HG03159 (cell line): ENCODE data around the gene ALKBH5.

ENCODE experiments used
- ATAC-seq: cut with Tn5 transposase; IDR thresholded peaks from one replicate; pipeline ENCODE4 v1.9.1; 2021; ENCODE audit warnings: mild to moderate bottlenecking, moderate library complexity; ENCODE audit not compliant: unreplicated experiment

The ALKBH5 gene

DNA sequence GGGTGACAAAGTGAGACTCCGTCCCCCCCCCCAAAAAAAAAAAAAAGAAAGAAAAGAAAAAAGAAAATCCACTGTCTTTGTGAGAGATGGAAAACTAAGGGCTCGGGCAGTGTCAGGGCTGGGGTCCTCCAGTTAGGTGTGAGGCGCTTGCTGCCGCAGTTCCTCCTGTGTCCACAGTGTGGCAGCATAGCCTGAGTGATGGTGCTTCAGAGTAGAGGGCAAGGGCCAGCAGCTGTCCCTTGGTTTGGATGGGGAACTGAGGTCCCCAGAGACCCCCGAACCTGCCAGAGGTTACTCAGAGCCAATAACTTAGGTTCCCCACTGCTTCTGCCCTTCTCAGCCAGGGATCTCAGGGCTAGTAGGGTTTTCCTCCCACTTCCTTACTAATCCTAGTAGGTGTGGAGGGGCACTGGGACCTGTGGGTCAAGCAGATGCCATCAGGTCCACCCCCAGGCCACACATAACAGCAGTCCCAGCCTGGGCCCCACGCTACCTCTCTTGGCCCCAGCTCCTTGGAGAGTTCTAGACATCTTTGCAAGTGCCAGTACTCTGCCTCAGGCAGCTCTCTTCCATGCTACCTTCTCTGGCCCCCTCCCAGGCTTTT is 33.9 kb downstream of the ALKBH5 start:
- no peak for ATAC-seq

DNA sequence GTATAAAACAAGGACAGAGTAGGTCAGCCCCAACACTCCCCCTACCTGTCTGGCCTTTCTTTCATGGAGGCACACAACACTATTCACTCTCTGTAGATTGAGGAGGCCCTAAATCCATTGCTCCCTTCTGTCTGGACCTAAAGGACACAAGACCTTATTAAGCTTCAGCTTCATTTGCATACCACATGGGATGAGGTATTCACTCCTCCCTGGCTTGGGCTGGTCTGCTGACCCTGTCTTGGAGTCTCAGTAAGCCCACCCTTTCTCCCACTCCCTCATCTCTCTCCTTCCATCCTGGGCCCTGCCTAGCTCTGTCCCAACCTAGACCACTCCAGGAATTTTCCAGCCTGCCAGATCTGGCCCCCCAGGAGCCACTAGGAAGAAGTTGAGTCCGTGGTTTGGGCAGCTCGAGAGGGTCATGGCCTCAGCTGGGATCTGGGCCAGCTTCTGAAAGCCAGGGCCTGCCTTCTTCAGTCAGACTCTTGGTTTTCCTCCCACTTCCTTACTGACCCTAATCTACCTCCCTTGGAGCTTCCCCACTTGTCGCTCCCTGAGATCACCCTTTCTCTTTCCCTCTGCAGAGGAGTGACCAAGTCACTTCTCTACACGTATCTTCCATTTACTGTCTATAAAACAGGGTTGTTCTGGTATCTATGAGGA is 35.3 kb downstream of the ALKBH5 start:
- ATAC-seq: no peak

GRCh38 chr17:18224053-18224386 is 40.4 kb downstream of the ALKBH5 start:
- ATAC-seq: no peak

DNA sequence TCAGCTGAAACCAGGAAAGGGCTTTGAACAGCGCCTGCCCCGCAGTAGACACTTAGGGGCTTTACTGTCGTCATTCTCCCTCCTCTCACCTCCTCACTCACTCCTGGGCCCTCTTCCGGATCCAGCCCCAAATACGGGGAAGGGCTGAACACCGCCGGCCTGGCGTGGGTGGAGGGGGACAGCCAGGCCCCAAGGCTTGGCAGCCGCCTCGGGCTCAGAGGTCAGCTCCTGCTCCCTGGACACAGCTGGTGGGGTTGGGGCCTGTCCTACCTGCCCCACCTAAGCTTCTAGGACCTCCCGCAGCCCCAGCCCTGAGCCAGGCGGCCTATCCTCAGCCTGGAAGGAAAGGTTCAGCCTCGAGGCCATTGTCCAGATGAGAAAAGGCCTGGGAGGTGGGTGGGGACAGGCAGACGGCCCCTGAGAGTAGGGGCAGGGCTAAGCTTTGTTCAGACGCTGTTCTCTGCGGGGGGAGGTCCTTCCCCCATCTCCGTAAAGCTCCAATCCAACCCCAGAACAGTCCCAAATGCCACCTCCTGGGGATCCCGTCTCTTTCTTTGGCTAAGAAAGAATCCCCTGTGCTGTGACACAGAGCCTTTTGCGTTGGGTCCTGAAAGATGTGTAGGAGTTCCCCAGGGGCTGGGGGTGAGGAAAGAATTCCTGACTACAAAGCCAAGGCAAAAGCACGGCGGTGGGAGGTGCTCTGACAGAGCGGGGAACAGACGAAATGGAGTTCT is 40.9 kb downstream of the ALKBH5 start:
- no peak for ATAC-seq

GRCh38 chr17:18225121-18225641 is 41.6 kb downstream of the ALKBH5 start, which contains the start of gene LLGL1:
TSS of gene LLGL1 (plus strand) at chr17:18225635. CDS start at chr17:18225683, 48 bp downstream.
- peak; percentile 84 for ATAC-seq

- peak; percentile 3 for ATAC-seq
These were observed 42.1 kb downstream of the ALKBH5 start for GRCh38 chr17:18225642-18226283.

DNA sequence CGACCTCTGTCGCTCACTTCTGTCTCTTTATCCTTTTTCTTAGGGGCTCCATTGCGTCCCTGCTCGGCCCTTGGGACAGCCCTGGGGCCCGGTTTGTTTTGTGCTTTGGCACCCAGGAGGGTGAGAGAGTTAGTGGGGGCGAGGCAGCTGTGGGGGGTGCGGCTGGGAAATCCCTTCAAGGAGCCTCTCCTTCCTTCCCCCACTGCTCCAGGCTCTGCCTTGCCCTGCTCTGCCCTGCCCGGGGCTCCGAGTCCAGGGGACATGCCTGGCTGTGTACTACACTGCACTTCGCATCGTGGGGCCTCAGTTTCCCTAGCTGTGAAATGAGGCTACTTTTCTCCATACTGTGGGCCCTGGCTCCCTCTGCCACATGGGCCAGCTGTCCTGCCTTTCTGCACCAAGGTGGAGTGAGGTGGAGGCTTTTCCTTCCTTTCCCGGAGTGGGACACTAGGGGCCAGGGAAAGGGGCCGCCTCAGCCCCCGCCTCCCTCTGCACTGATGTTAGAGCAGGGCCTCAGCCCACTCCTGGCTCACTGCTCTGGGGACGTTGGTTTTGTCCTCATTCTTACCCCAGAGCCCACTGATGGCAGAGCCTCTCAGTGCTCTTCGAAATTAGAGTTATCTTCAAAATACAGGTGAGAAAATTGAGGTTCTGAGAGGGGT is 42.8 kb downstream of the ALKBH5 start:
- no peak for ATAC-seq

- ATAC-seq: no peak
These were observed 44.0 kb downstream of the ALKBH5 start for GRCh38 chr17:18227635-18228034.

DNA sequence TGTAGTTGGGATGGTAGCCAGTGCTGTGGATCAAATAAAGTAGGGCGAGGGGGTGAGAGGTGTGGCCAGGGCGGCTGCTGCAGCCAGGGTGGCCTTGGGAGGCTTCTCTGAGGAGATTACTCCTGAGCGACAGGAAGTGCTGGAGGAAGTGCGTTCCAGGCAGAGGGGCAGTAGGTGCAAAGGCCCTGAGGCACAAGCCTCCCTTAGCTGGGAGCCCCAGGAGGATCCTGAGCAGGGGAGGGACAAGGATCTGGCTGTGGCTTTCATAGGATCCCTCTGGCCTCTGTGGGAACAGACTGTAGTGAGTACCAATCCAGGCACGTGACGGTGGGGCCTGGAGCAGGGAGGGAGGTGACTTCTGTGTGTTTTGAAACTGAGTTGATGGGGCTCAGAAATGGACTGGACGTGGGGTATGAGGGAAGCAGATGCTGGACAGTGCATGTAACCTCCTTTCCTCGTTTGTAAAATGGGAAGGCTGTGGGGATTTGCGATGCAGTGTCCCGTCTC is 44.6 kb downstream of the ALKBH5 start:
- no peak for ATAC-seq

- ATAC-seq: no peak
These were observed 45.6 kb downstream of the ALKBH5 start for GRCh38 chr17:18229254-18229653.

- ATAC-seq: no peak
These were observed 46.1 kb downstream of the ALKBH5 start for GRCh38 chr17:18229771-18230170.

- ATAC-seq: no peak
These were observed 46.9 kb downstream of the ALKBH5 start for GRCh38 chr17:18230288-18231141.

- ATAC-seq: no peak
These were observed 47.5 kb downstream of the ALKBH5 start for GRCh38 chr17:18231164-18231563.

DNA sequence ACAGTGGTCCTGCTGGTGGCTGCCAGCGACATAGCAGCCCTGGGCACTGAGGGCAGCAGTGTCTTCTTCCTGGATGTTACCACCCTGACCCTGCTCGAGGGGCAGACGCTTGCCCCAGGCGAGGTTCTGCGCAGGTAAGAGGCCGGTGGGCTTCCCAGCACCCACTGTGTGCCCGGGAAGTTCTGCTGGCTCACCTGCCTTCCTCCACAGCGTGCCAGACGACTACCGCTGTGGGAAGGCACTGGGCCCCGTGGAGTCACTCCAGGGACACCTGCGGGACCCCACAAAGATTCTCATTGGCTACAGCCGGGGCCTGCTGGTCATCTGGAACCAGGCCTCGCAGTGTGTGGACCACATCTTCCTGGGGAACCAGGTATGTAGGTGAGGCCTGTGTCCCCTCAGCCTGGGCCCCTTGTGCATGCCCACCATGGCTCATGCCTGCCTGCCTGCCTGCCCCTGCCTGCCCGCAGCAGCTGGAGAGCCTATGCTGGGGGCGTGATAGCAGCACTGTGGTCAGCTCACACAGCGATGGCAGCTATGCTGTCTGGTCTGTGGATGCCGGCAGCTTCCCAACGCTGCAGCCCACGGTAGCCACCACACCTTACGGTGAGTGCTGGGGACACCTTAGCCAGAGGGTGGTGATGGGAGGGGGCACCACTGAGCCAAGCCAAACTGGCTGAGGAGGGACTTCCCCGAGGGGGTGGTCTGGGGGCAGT is 50.3 kb downstream of the ALKBH5 start:
- ATAC-seq: no peak

DNA sequence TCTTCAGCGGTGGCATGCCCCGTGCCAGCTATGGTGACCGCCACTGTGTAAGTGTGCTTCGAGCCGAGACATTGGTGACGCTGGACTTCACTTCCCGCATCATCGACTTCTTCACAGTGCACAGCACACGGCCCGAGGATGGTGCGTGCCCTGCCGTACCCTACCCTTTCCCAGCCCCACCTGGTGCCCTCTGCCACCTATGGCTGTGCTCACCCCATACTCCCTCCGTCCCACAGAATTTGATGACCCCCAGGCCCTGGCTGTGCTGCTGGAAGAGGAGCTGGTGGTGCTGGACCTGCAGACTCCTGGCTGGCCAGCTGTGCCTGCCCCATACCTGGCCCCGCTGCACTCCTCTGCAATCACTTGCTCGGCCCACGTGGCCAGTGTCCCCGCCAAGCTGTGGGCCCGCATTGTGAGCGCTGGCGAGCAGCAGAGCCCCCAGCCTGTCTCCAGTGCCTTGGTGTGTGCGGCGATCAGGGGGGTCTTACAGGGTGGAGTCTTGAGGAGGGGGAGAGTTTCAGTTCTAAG is 51.3 kb downstream of the ALKBH5 start:
- no peak for ATAC-seq

DNA sequence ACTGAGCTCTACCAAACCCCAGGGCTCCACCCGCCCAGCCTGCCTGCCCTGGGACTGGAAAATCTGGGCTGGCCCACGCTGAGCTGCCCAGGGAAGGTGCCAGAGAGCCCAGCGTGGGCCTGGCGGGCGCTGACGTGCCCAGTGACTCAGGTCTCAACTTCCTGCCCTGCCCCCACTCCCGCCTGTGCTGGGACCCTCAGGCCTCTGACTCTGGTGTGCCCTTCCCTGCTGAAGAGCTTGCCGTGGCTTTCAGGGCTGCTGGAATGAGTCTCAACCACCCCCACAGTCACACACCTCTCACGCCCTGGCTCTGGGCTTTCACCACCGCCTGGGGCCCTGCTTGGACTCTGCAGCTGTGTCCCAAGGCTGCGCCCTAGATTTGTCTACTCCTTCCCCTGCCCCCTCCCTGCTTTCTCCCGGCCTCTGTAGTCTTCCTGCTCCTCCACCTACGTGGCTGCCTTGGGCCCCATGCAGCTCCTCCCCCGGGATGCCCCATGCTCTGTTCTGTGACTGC is 52.2 kb downstream of the ALKBH5 start:
- ATAC-seq: no peak

- no peak for ATAC-seq
These were observed 52.9 kb downstream of the ALKBH5 start for GRCh38 chr17:18236494-18236893.

DNA sequence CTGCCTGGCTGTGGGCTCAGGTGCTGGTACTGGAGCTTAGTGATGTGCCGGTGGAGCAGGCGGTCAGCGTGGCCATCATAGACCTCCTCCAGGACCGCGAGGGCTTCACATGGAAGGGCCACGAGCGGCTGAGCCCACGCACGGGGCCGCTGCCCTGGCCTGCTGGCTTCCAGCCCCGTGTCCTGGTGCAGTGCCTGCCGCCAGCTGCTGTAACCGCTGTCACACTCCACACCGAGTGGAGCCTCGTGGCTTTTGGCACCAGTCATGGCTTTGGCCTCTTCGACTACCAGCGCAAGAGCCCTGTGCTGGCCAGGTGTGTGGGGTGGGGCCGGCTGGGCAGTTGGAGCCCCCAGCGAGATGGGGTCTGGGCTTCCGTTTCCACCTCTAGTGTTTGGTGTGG is 53.8 kb downstream of the ALKBH5 start:
- no peak for ATAC-seq

GRCh38 chr17:18238299-18238698 is 54.7 kb downstream of the ALKBH5 start:
- ATAC-seq: no peak
